Endothelial cell (in vitro differentiated cells): Measurements from ENCODE around the gene PNKD. TPM values are rescaled to one million over a fixed set of nuclear protein-coding genes. Genes with fewer than 3 reads are reported as not detected.
"Not testable (repeated sequence)": the region's sequence is repeated elsewhere in the genome, so short reads cannot be mapped to it uniquely, and the experiment has no call there.

ENCODE experiments used
- DNase-seq: peaks from one replicate; pipeline ENCODE4 v3.0.0; 2021; ENCODE audit warnings: low spot score
- H3K27ac Mint-ChIP-seq: one replicate; pipeline ENCODE4 v1.8.0; 2021; ENCODE audit warnings: mixed read lengths, inconsistent platforms; ENCODE audit not compliant: unreplicated experiment
- H3K27me3 Mint-ChIP-seq: one replicate; pipeline ENCODE4 v1.8.0; 2021; ENCODE audit warnings: mild to moderate bottlenecking, moderate library complexity, mixed read lengths, inconsistent platforms; ENCODE audit not compliant: unreplicated experiment
- H3K36me3 Mint-ChIP-seq: one replicate; pipeline ENCODE4 v1.8.0; 2021; ENCODE audit warnings: mild to moderate bottlenecking, low read depth, mixed read lengths, inconsistent platforms; ENCODE audit not compliant: unreplicated experiment
- H3K4me1 Mint-ChIP-seq: one replicate; pipeline ENCODE4 v1.8.0; 2021; ENCODE audit warnings: mild to moderate bottlenecking, mixed read lengths, inconsistent platforms; ENCODE audit not compliant: unreplicated experiment
- H3K4me3 Mint-ChIP-seq: one replicate; pipeline ENCODE4 v1.8.0; 2021; ENCODE audit warnings: mild to moderate bottlenecking, mixed read lengths, inconsistent platforms; ENCODE audit not compliant: unreplicated experiment
- H3K9me3 Mint-ChIP-seq: one replicate; pipeline ENCODE4 v1.8.0; 2021; ENCODE audit warnings: mixed read lengths, inconsistent platforms; ENCODE audit not compliant: unreplicated experiment
- total RNA-seq: library from RNA; stranded (reverse); fragmentation: NEBNext Ultra II Directional; extraction: Animal tissue kit (Norgen Biotek cat#: 25700); gene quantifications from one replicate; pipeline ENCODE4 v1.2.1, GENCODE V29; 2021; ENCODE audit not compliant: unreplicated experiment
- TF ChIP-seq, protein P1 (sequence below): fragments of 200-600 bp; sonication (generic); IDR thresholded peaks from one replicate; pipeline ENCODE4 v1.5.0; 2021; ENCODE audit warnings: antibody characterized with exemption; ENCODE audit not compliant: unreplicated experiment

The PNKD gene
- total RNA-seq, 1 donor from 2014 or later = 31.7 TPM

DNA sequence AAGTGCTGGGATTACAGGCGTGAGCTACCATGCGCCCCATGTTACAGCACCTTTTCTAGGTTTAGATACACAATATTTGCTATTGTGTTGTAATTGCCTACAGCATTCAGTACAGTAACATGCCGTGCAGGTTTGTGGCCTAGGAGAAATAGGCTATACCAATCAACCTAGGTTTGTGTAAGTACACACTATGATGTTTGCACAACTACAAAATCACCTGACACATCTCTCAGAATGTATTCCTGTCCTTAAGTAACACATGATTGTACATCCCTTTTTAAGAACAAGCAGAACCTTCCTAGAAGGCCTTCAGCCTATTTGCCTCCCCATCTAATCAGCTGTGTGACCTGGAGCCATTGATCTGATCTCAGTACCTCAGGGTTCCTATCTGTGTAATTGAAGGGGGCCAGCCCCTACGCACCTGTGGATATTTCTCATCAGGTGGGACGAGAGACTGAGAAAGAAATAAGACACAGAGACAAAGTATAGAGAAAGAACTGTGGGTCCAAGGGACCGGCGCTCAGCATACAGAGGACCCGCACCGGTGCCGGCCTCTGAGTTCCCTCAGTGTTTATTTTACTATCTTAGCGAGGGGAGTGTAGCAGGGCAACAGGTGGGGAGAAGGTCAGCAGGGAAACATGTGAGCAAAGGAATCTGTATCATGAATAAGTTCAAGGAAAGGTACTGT is 40.7 kb downstream of the PNKD start:
- H3K27me3 Mint-ChIP-seq = peaks cover 2% of the 10 kb centered on the region
- no peak overlapping the region for H3K27ac Mint-ChIP-seq
- H3K36me3 Mint-ChIP-seq = no peaks in the 10 kb centered on the region
- TF ChIP-seq, protein P1, sequence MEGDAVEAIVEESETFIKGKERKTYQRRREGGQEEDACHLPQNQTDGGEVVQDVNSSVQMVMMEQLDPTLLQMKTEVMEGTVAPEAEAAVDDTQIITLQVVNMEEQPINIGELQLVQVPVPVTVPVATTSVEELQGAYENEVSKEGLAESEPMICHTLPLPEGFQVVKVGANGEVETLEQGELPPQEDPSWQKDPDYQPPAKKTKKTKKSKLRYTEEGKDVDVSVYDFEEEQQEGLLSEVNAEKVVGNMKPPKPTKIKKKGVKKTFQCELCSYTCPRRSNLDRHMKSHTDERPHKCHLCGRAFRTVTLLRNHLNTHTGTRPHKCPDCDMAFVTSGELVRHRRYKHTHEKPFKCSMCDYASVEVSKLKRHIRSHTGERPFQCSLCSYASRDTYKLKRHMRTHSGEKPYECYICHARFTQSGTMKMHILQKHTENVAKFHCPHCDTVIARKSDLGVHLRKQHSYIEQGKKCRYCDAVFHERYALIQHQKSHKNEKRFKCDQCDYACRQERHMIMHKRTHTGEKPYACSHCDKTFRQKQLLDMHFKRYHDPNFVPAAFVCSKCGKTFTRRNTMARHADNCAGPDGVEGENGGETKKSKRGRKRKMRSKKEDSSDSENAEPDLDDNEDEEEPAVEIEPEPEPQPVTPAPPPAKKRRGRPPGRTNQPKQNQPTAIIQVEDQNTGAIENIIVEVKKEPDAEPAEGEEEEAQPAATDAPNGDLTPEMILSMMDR = no peak
- no peak overlapping the region for H3K4me3 Mint-ChIP-seq
- DNase-seq = no peak
- H3K4me1 Mint-ChIP-seq = peaks cover 7% of the 10 kb centered on the region
- H3K9me3 Mint-ChIP-seq = no peaks in the 10 kb centered on the region

DNA sequence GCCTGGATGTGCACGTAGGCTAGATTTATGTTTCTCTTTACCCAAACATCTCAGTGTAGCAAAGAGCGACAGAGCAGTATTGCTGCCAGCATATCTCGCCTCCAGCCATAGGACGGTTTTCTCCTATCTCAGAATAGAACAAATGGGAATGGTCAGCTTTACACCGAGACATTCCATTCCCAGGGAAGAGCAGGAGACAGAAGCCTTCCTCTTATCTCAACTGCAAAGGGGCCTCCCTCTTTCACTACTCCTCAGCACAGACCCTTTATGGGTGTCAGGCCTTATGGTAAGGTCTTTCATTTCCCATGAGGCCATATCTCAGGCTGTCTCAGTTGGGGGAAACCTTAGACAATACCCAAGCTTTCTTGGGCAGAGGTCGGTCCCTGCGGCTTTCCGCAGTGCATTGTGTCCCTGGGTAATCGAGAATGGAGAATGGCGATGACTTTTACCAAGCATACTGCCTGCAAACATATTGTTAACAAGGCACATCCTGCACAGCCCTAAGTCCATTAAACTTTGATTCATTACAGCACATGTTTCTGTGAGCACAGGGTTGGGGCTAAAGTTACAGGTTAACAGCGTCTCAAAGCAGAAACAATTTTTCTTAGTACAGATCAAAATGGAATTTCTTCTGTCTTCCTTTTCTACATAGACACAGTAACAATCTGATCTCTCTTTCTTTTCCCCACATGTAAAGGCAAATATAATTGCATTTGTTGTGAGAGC is 41.4 kb downstream of the PNKD start:
- H3K4me1 Mint-ChIP-seq = peaks cover 11% of the 10 kb centered on the region
- DNase-seq, H3K27me3 Mint-ChIP-seq, H3K9me3 Mint-ChIP-seq, H3K27ac Mint-ChIP-seq, H3K36me3 Mint-ChIP-seq, H3K4me3 Mint-ChIP-seq: not testable (repeated sequence)

DNA sequence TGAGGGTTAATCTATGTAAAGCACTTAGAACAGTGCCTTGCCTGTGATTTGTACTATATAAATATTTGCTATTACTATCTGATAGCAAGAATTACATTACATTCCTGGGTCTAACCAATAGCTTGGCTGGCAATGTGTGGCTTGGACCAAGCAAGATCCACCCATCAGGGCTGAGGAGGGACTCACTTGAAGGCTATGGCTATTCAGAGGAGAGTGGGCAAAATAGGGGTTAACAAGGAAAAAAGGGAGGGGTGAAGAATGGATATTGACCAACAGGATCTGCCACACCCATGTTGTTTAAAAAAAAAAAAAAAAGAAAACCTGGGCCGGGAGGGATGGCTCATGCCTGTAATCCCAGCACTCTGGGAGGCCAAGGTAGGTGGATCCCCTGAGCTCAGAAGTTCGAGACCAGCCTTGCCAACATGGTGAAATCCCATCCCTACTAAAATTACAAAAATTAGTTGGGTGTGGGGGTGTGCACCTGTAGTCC is 42.0 kb downstream of the PNKD start:
- no peak for DNase-seq
- peaks cover 5% of the 10 kb centered on the region for H3K27me3 Mint-ChIP-seq
- TF ChIP-seq, protein P1 = no peak
- H3K4me3 Mint-ChIP-seq = no peak overlapping the region
- H3K27ac Mint-ChIP-seq = no peak overlapping the region
- H3K4me1 Mint-ChIP-seq = peaks cover 14% of the 10 kb centered on the region
- H3K9me3 Mint-ChIP-seq = no peaks in the 10 kb centered on the region
- H3K36me3 Mint-ChIP-seq = no peaks in the 10 kb centered on the region

DNA sequence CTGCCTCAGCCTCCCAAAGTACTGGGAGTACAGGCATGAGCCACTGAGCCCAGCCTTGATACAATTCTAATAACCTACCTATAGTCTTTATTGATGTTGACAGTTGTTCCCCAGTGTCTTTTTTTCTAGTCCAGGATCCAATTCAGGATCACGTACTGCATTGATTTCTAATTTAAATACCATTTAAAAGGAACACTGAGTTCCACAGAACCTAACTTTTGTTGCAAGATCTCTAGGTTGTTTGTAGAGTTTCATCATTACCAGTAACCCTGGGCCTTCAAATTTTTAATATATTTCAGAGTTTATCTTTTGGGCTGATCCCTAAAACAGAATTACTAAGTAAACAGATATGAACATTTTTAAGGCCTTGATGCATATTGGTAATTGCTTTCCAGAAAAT is 43.0 kb downstream of the PNKD start:
- TF ChIP-seq, protein P1 = no peak
- no peaks in the 10 kb centered on the region for H3K36me3 Mint-ChIP-seq
- no peak overlapping the region for H3K4me3 Mint-ChIP-seq
- peaks cover 14% of the 10 kb centered on the region for H3K4me1 Mint-ChIP-seq
- peaks cover 5% of the 10 kb centered on the region for H3K27me3 Mint-ChIP-seq
- H3K9me3 Mint-ChIP-seq = no peaks in the 10 kb centered on the region
- no peak overlapping the region for H3K27ac Mint-ChIP-seq
- DNase-seq = no peak

DNA sequence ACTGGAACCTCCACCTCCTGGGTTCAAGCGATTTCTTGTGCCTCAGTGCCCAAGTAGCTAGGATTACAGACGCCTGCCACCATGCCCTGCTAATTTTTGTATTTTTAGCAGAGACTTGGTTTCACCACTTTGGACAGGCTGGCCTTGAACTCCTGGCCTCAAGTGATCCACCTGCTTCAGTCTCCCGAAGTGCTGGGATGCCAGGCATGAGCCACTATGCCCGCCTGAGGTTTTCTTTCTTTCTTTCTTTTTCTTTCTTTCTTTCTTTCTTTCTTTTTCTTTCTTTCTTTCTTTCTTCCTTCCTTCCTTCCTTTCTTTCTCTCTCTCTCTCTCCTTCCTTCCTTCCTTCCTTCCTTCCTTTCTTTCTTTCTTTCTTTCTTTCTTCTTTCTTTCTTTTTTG is 44.4 kb downstream of the PNKD start:
- not testable (repeated sequence) for H3K27ac Mint-ChIP-seq, H3K27me3 Mint-ChIP-seq, H3K4me3 Mint-ChIP-seq, DNase-seq, H3K9me3 Mint-ChIP-seq, H3K36me3 Mint-ChIP-seq
- H3K4me1 Mint-ChIP-seq = peaks cover 14% of the 10 kb centered on the region

DNA sequence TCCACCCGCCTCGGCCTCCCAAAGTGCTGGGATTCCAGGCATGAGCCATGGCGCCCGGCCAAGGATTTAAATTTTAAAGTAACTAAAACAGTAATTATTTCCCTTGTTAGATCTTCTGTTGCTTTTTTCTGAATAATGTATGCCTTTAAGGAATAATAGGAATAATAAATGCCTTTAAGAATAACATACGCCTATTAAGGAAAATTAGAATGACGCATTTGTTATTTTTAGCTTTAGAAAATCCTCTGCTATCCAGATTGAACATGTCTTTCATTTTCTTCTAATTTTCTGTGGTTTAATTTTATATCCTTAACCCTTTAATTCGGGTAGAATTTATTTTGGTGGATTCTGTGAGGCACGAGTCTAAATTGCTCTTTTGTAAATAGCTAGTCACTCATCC is 45.1 kb downstream of the PNKD start:
- Mint-ChIP-seq H3K4me1 (peaks cover 14% of the 10 kb centered on the region), H3K9me3 (no peaks in the 10 kb centered on the region), H3K27ac (no peak overlapping the region), H3K4me3 (no peak overlapping the region), H3K27me3 (peaks cover 7% of the 10 kb centered on the region), H3K36me3 (no peaks in the 10 kb centered on the region)
- TF ChIP-seq, protein P1 = no peak
- DNase-seq = no peak
